GM18907 (cell line): ENCODE data around the gene MICAL1.
"Not testable (repeated sequence)": the region's sequence is repeated elsewhere in the genome, so short reads cannot be mapped to it uniquely, and the experiment has no call there.

ENCODE experiments used
- ATAC-seq: cut with Tn5 transposase; IDR thresholded peaks from one replicate; pipeline ENCODE4 v1.9.1; 2021; ENCODE audit warnings: mild to moderate bottlenecking, moderate library complexity; ENCODE audit not compliant: unreplicated experiment

MICAL1 gene

GRCh38 chr6:109478222-109478805 is 22.7 kb upstream of the MICAL1 start:
- no peak for ATAC-seq

GRCh38 chr6:109477725-109478124 is 22.2 kb upstream of the MICAL1 start:
- peak; percentile 74 for ATAC-seq

GRCh38 chr6:109477184-109477583 is 21.6 kb upstream of the MICAL1 start:
- ATAC-seq, result no peak

GRCh38 chr6:109475625-109476024 is 20.1 kb upstream of the MICAL1 start:
- ATAC-seq, result no peak

- ATAC-seq, result no peak
Measured at GRCh38 chr6:109474995-109475394, 19.4 kb upstream of the MICAL1 start.

GRCh38 chr6:109473120-109473519 is 17.5 kb upstream of the MICAL1 start:
- no peak for ATAC-seq

- peak; percentile 62 for ATAC-seq
Measured at GRCh38 chr6:109472132-109472995, 16.8 kb upstream of the MICAL1 start.

GRCh38 chr6:109471105-109471810 is 15.7 kb upstream of the MICAL1 start:
- ATAC-seq, result no peak

GRCh38 chr6:109469591-109470189 is 14.1 kb upstream of the MICAL1 start:
- no peak for ATAC-seq

GRCh38 chr6:109467696-109468095 is 12.1 kb upstream of the MICAL1 start:
- no peak for ATAC-seq

- no peak for ATAC-seq
Measured at GRCh38 chr6:109466212-109466923, 10.8 kb upstream of the MICAL1 start.

GRCh38 chr6:109465772-109466171 is 10.2 kb upstream of the MICAL1 start:
- no peak for ATAC-seq

- ATAC-seq, result no peak
Measured at GRCh38 chr6:109461733-109462526, 6.4 kb upstream of the MICAL1 start.

- not testable (repeated sequence) for ATAC-seq
Measured at GRCh38 chr6:109461205-109461604, 5.6 kb upstream of the MICAL1 start.

- ATAC-seq, result no peak
Measured at GRCh38 chr6:109460161-109460829, 4.7 kb upstream of the MICAL1 start.

- peak; percentile 37 for ATAC-seq
Measured at GRCh38 chr6:109458774-109459531, 3.4 kb upstream of the MICAL1 start.

- ATAC-seq, result no peak
Measured at GRCh38 chr6:109457562-109457996, 2.0 kb upstream of the MICAL1 start.

GRCh38 chr6:109456710-109457561 is 1.4 kb upstream of the MICAL1 start:
- ATAC-seq, result no peak
